GM13976 (cell line): ENCODE measurements around the gene C1orf50.
A peak's percentile ranks its signal among the peaks of the same experiment; 100 is the strongest.

Source experiments
- DNase-seq: peaks from one replicate; pipeline ENCODE4 v3.0.0; 2012; ENCODE audit warnings: low spot score
- in situ Hi-C: fragments of 300-500 bp; cut with MboI; formaldehyde crosslinking; loops from one replicate; pipeline ENCODE4 v1.12.0; 2022; ENCODE audit warnings: low sequenced_read_pairs, mixed read lengths, inconsistent platforms; ENCODE audit not compliant: unreplicated experiment
- TF ChIP-seq, protein P1 (sequence below): IDR thresholded peaks from 2 replicates; pipeline ENCODE4 v1.5.1; 2012; ENCODE audit warnings: borderline replicate concordance, mild to moderate bottlenecking; ENCODE audit not compliant: insufficient read depth; ENCODE audit errors: extremely low read depth, missing control alignments, control extremely low read depth

Gene C1orf50

DNA sequence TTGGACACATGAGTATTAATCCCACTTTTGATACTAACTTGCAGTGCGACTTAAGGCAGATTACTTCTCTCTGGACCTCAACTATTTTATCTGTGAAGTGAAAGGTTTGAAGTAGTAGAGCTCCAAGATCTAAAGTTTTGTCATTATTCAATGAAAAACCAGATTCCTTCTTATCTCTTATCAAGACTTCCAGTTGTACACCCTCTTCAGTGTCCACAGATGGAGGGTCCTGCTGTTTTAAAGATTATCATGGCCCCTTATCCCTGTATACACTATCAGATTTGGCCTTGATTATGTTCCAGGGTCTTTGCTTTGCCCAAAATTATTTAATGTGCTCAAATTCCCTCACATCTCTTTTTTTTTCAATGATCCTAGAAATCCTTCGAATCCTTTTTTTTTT lies 1.1 kb downstream of the C1orf50 start:
- DNase-seq: no peak
- in situ Hi-C loops: no loop called here
- TF ChIP-seq, protein P1, sequence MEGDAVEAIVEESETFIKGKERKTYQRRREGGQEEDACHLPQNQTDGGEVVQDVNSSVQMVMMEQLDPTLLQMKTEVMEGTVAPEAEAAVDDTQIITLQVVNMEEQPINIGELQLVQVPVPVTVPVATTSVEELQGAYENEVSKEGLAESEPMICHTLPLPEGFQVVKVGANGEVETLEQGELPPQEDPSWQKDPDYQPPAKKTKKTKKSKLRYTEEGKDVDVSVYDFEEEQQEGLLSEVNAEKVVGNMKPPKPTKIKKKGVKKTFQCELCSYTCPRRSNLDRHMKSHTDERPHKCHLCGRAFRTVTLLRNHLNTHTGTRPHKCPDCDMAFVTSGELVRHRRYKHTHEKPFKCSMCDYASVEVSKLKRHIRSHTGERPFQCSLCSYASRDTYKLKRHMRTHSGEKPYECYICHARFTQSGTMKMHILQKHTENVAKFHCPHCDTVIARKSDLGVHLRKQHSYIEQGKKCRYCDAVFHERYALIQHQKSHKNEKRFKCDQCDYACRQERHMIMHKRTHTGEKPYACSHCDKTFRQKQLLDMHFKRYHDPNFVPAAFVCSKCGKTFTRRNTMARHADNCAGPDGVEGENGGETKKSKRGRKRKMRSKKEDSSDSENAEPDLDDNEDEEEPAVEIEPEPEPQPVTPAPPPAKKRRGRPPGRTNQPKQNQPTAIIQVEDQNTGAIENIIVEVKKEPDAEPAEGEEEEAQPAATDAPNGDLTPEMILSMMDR: no peak

DNA sequence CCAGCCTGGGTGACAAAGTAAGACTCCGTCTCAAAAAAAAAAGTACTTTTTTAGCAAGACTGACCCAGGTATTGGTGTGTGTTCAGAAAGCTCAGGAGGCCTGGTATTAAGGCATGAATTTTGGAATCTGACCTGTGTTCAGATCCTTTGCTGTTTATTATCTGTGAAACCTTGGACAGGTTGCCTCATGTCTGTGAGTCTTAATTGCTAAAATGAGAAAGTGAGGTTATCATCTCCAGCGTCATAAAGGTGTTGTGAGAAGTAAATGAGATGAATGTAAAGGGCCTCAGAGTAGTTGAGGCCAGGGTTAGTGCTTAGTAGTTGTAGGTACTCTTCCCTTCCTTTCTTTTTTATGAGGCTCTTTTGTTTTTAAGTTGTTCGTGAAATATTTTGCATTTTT lies 2.8 kb downstream of the C1orf50 start:
- no peak for DNase-seq
- in situ Hi-C loops: no loop called here
- TF ChIP-seq, protein P1: no peak

DNA sequence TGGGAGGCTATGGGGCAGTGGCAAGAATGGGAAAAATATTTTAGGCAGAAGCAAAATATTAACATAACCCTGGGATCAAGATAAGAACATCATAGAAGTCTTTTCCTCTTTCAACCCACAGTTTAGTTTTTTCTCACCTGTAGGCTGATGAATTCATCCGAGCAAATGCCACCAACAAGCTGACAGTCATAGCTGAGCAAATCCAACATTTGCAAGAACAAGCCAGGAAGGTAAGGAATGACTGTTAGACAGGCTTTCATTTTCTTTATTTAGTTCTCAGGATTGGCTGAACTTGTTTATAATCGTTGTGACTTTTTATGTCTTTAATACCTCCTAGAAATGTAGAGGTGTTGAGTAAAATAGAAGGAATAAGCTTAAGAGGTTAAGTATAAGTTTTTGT lies 6.4 kb downstream of the C1orf50 start:
- TF ChIP-seq, protein P1: no peak
- no peak for DNase-seq
- in situ Hi-C loops: no loop called here

DNA sequence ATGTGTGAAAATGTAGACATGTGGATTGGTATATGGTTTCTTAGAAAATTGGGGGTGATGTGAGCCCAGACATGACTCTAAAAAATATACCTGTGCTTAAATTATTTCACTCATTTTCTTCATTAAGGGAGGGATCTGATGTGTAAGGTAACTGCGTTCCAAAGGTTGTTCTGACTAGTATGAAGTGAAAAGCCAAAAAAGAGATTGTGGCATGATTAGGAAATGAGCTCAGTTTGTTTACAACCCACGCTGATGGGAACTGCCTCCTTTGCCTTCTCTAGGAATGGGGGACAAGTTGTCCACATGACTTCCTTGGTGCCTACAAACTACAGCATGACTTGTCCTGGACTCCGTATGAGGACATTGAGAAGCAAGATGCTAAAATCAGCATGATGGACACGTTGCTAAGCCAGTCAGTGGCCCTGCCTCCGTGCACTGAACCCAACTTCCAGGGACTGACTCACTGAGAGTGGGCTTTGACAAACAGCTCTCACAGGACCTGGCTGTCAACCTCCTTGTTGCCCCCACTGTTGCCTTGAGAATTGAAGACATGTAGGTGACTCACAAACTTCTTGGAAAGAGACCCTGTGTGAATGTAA lies 8.0 kb downstream of the C1orf50 start:
- in situ Hi-C loops: no loop called here
- no peak for DNase-seq
- TF ChIP-seq, protein P1: no peak

DNA sequence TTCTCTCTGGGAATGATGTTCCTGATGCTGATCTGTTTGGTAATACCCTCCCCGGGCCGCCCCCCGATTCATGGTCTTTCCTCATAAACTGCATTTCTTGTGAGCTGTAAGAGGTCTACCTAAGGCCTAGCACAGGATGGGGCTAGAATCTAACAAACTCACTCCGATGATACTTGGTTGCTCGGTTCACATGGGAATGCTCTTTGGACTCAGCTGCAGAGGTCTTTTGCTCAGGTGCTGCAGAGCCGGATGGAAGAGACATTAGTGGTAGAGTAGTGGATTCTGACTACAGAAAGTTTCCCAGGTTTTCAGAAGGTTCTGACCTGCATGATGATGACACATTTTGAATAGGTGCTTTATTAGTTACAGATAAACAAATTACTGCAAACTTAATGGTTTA lies 9.5 kb downstream of the C1orf50 start:
- in situ Hi-C loops: no loop called here
- no peak for DNase-seq
- TF ChIP-seq, protein P1: no peak

DNA sequence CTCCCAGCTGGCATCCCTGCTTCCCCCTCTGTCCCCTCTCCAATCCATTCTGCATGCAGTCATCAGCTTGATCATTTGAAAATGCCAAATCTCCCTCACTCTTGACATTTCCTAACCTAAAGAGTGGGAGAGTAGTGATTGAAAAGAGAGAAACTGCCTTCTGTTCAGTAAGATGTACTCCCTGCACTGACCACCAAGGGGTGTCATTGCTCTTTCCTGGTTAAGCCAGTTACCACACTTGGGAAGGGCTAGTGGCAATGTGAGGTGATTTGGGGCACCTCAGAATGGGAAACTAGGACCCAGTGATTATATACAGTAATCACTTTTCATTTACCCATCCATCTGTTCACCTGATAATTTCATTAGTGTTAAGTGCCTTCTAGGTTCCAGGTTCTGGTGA lies 10.8 kb downstream of the C1orf50 start:
- TF ChIP-seq, protein P1: peak; percentile 46

DNA sequence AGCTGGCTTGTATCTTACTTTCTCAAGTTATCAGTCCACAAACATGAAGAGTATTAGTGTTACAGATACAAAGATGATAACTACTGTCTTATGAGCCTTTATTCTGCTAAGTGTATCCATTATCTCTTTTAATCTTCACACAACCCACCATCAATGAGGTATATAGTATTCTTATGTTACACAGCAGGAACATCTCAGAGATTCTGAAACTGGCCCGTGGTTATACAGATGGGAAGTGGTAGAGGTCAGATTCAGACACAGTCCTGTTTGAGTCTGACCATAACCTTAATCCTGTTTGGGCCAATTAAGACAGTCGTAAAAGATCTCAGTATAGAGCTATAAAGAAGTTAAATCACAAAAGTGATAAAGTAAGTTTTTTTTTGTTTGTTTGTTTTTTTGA lies 12.7 kb downstream of the C1orf50 start:
- TF ChIP-seq, protein P1: no peak
- DNase-seq: peak; percentile 54
- in situ Hi-C loops: loop anchor here (10.0 kb wide), 2 partner anchors 135 to 295 kb away; no protein-coding TSS in a partner anchor

More for the DNA sequence above, 10.8 kb downstream of the C1orf50 start:
- in situ Hi-C loops: no loop called here
- DNase-seq: peak; percentile 63
